WTC11 (cell line): ENCODE results near the gene TOMM6.

Experiments used
- JUN ChIP-seq: sonication (generic); formaldehyde crosslinking; IDR thresholded peaks from 2 replicates; pipeline ENCODE4 v1.8.0; 2023; ENCODE audit warnings: mild to moderate bottlenecking, missing genetic modification reagents
- TF ChIP-seq, protein P1 (sequence below): sonication (generic); formaldehyde crosslinking; IDR thresholded peaks from 2 replicates; pipeline ENCODE4 v1.8.0; 2022; ENCODE audit warnings: mild to moderate bottlenecking, missing genetic modification reagents
- TF ChIP-seq, protein P2 (sequence below): fragments of 200-600 bp; IDR thresholded peaks from 2 replicates; pipeline ENCODE4 v1.8.0; 2022; ENCODE audit warnings: antibody characterized with exemption

DNA sequence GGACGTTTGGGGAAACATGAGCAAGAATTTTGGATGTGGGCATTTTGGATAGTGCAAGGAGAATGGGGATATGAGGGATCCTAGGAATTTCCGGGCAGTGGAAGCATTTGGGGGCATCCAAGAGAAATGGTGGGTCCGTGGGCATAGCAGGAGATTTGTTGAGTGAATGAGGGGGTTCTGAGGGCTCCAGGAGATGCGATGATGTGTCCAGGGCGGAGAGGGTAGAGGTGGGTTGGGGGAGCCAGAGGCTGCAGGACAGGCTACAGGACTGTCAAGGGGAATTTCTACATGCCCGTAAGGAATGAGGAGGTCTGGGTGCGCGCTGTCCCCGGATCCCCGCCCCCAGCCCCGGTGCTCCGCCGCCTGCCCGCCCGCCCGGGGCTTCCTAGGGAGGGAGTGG, 8.2 kb upstream of the TOMM6 start:
- TF ChIP-seq, protein P1, sequence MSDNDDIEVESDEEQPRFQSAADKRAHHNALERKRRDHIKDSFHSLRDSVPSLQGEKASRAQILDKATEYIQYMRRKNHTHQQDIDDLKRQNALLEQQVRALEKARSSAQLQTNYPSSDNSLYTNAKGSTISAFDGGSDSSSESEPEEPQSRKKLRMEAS (CRISPR knock-in tag), result no peak
- TF ChIP-seq, protein P2, sequence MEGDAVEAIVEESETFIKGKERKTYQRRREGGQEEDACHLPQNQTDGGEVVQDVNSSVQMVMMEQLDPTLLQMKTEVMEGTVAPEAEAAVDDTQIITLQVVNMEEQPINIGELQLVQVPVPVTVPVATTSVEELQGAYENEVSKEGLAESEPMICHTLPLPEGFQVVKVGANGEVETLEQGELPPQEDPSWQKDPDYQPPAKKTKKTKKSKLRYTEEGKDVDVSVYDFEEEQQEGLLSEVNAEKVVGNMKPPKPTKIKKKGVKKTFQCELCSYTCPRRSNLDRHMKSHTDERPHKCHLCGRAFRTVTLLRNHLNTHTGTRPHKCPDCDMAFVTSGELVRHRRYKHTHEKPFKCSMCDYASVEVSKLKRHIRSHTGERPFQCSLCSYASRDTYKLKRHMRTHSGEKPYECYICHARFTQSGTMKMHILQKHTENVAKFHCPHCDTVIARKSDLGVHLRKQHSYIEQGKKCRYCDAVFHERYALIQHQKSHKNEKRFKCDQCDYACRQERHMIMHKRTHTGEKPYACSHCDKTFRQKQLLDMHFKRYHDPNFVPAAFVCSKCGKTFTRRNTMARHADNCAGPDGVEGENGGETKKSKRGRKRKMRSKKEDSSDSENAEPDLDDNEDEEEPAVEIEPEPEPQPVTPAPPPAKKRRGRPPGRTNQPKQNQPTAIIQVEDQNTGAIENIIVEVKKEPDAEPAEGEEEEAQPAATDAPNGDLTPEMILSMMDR, result no peak
- TF ChIP-seq JUN (CRISPR knock-in tag), result no peak
